ENCODE results near the gene E2F4. TPM values are rescaled to one million over a fixed set of nuclear protein-coding genes. Genes with fewer than 3 reads are reported as not detected.

The E2F4 gene, protein sequence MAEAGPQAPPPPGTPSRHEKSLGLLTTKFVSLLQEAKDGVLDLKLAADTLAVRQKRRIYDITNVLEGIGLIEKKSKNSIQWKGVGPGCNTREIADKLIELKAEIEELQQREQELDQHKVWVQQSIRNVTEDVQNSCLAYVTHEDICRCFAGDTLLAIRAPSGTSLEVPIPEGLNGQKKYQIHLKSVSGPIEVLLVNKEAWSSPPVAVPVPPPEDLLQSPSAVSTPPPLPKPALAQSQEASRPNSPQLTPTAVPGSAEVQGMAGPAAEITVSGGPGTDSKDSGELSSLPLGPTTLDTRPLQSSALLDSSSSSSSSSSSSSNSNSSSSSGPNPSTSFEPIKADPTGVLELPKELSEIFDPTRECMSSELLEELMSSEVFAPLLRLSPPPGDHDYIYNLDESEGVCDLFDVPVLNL
- total RNA-seq, result 100 to 1,000 TPM; 105 to 114 TPM

DNA sequence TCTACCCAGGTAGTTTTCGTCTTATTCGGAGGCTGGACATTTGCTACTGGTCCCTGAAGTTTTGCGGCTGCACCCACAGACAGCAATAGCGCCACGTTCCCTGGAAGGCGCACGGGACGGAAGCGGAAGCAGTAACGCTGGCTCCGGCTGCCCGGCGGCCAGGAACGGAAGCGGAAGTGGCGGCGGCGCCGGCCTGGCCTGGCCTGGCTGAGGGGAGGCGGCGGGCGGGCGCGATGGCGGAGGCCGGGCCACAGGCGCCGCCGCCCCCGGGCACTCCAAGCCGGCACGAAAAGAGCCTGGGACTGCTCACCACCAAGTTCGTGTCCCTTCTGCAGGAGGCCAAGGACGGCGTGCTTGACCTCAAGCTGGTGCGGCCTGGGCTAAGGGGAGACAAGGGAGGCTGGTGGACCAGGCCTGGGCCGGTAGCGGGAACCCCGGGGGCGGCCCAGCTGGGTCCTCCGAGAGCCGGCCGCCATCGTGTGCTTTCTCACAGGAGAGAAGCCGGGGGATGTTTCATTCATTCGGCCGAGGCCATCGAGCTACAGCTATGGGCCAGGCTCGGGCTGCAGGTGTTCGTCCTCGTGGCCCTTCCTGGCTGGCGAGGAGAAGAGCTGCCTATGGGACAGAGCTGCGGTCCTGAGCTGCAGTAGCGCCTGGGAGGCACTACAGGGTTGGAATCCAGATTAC lies at the start of gene E2F4:
TSS of gene E2F4 (plus strand) at position 161 of the 687 bp plus-strand sequence. CDS start at position 234, 73 bp downstream.
- ATAC-seq (ENCODE audit: low read depth), result peak; percentile 91
- Mint-ChIP-seq H3K4me3 (peak within 1 kb of the TSS; percentile 95), H3K36me3 (peaks cover 17% of the 10 kb centered on the region), H3K27me3 (no peaks in the 10 kb centered on the region), H3K9me3 (no peaks in the 10 kb centered on the region), H3K4me1 (peaks cover 27% of the 10 kb centered on the region), H3K27ac (peak within 1 kb of the TSS; percentile 86)
- POLR2A ChIA-PET, result interaction anchor here (0.7 to 1.4 kb wide), 9 partner anchors 9 to 209 kb away, joined by 3 to 11 read pairs (median 3); partner anchors contain the start of genes HSF4, MATCAP1, SLC9A5 and TMEM208
- DNase-seq, result peak; percentile 90

DNA sequence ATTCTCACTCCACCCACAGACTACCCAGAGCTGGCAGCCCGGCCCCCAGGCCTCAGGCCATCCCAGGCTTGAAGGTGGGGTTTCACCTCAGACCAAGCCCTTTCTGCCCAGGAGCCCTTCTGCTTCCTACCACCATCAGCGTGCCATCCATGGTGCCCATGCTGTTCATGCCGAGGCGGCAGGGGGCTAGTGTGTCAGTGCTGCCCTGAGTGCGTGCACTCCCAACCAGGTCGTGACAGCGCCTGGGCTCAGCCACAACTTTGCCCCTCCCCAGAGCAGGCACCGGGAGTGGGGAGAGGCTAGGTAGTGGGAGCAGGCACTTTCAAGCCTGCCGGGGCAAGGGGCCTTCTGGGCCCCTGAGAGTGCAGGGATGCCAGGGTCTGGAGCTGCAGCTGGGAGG lies 49.6 kb upstream of the E2F4 start:
- H3K36me3 Mint-ChIP-seq, result peaks cover 16% of the 10 kb centered on the region
- POLR2A ChIA-PET, result interaction anchor here (1.3 kb wide), 1 partner anchor 9 kb away, joined by 3 read pairs; the partner anchor contains the start of gene B3GNT9

DNA sequence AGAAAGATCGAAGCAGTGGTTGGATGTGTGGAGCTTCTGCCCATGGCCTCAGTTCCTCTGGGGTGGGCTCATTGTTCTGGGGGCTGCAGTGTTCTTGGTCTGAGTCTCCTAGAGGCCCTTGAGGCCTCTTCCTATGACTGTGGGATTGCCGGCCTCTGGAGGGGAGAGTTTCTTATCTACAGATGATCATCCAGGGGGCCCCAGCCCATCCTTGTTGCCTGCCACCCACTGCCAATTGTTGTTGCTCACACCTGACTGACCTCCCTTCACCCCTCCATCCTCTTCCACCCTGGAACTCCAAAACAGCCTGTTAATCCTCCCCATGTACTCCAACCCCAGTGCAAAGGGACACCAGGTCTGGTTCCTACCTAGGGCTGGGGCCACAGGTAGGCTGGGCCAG lies 47.0 kb upstream of the E2F4 start:
- Mint-ChIP-seq H3K27ac (no peak overlapping the region), H3K36me3 (peaks cover 27% of the 10 kb centered on the region), H3K9me3 (no peaks in the 10 kb centered on the region), H3K27me3 (peaks cover 2% of the 10 kb centered on the region), H3K4me3 (no peak overlapping the region), H3K4me1 (peaks cover 3% of the 10 kb centered on the region)
- DNase-seq (no peak), ATAC-seq (ENCODE audit: low read depth) (no peak)
- POLR2A ChIA-PET, result no interaction called here

More for the DNA sequence above, 49.6 kb upstream of the E2F4 start:
- H3K27ac Mint-ChIP-seq, result no peak overlapping the region
- H3K4me3 Mint-ChIP-seq, result no peak overlapping the region
- no peaks in the 10 kb centered on the region for H3K27me3 Mint-ChIP-seq
- no peaks in the 10 kb centered on the region for H3K4me1 Mint-ChIP-seq
- no peaks in the 10 kb centered on the region for H3K9me3 Mint-ChIP-seq
- DNase-seq (no peak), ATAC-seq (ENCODE audit: low read depth) (no peak)

DNA sequence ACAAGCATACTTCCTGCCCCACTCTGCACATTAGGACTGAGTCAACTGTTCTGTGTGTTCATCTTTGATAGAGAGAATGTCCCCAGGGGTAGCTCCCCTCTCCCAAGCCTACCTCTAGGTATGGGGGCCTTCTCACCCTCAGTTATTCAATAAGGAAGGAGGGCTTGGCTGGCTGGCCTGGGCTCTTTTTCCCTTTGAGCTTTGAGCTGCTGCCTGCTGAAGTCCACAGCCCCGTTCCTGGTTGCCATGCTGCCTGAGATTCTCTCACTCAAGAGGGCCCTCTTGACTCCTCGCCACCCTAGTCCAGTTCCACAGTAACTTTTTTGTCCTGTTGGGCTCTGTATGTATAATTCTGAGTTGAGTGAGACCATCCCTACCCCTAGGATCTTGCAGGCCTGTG lies 46.2 kb upstream of the E2F4 start:
- Mint-ChIP-seq H3K27ac (no peak overlapping the region), H3K4me3 (no peak overlapping the region), H3K4me1 (peaks cover 3% of the 10 kb centered on the region), H3K36me3 (peaks cover 24% of the 10 kb centered on the region), H3K27me3 (peaks cover 2% of the 10 kb centered on the region), H3K9me3 (no peaks in the 10 kb centered on the region)
- DNase-seq (no peak), ATAC-seq (ENCODE audit: low read depth) (no peak)
- POLR2A ChIA-PET, result no interaction called here

DNA sequence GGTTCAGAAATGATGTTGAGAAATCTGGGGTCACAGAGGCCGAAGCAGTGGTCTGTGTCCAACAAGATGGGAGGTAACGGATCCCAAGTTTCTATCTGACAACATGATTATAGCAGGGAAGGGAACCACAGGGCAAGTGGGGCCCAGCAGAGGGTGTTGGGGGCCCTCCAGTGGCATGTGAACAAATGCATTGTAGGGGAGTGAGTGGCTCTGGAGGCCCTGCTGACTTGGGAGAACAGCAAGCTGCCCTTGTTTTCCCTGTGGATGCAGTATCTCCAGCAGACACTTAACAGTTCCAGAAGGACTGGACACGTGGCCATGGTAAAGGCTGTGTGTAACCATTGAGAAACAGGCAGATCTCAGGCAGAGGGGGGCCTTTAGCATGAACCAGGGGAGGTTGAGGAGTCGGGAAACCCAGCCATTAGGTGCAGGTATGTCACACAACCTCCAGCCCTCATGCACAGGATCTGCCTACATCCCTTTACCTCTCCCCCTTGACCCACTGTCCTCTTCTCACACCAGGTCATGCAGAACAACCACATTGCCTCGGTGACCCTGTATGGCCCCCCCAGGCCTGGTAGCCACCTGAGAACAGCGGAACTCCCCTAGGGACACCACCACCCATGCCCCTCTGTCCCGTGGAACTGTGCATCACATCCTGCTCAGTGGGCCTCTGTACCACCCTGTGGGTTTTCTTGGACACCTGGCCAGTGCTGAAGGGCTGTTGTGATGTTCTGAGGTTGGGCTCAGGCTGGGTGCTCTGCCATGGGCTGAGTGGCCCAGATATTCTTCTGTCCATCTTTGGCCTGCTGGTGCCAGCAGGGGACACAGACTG lies 45.2 kb upstream of the E2F4 start:
- ATAC-seq (ENCODE audit: low read depth) (no peak), DNase-seq (no peak)
- no peaks in the 10 kb centered on the region for H3K9me3 Mint-ChIP-seq
- peaks cover 21% of the 10 kb centered on the region for H3K36me3 Mint-ChIP-seq
- no peak overlapping the region for H3K27ac Mint-ChIP-seq
- peaks cover 2% of the 10 kb centered on the region for H3K27me3 Mint-ChIP-seq
- POLR2A ChIA-PET, result interaction anchor here (0.6 kb wide), 1 partner anchor 8 kb away, joined by 3 read pairs; no protein-coding TSS in a partner anchor
- H3K4me3 Mint-ChIP-seq, result no peak overlapping the region
- H3K4me1 Mint-ChIP-seq, result peaks cover 10% of the 10 kb centered on the region

DNA sequence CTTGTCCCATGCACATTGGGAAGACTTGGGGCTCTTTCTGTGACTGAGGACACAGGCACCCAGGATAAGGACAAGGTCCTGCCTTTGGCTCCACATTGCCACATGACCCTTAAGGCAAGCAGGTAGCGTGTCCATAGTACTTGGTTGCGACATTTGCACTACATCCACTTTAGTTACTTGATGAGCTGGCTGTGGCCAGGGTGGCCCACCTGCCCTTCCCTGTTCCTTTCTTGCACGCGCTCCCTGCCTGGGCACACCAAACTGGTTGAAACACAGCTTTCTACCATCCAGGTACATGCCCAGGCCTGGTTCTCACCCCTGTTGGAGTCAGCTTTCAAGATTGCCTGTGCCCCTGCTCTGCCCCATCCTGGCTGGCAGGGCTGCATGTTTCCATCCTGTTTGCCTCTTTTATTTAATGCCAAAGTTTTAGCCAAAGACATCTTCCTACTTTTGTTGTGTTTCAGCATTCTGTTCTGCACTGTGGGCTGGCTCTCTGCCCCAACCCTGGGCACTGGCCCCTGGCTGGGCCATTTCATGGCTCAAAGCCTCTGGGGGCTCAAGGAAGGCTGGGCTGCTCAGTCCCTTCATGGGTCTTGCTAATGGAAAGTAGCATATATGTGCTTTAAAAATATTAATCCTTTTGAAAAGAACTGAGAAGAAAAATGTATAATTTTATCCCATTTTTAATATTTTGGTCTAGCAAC lies 44.4 kb upstream of the E2F4 start:
- Mint-ChIP-seq H3K4me1 (peaks cover 13% of the 10 kb centered on the region), H3K9me3 (no peaks in the 10 kb centered on the region), H3K4me3 (no peak overlapping the region), H3K27me3 (peaks cover 2% of the 10 kb centered on the region), H3K36me3 (peaks cover 21% of the 10 kb centered on the region), H3K27ac (no peak overlapping the region)
- DNase-seq, result no peak
- ATAC-seq (ENCODE audit: low read depth), result no peak
- POLR2A ChIA-PET, result interaction anchor here (0.6 kb wide), 1 partner anchor 9 kb away, joined by 3 read pairs; no protein-coding TSS in a partner anchor

DNA sequence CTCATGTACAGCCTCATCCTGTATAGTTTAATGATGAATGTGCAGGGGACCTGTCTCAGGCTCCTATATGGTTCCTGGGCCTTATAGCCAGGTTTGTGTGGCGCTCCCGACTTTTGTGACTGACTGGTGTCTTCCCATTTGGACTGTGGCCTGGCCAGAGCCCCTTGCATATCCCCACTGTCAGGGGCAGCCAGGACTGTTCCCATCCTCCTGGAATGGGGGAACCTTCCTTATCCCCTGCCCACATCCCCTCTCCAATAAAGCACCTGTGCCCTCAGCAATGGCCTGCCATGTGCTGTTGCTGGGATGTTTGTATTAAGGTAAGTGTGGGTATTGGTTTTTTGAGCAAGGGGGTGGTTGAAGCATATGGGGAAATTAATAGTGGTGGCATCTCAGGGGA lies 43.7 kb upstream of the E2F4 start:
- no peak overlapping the region for H3K4me3 Mint-ChIP-seq
- peak overlapping the region; percentile 10 for H3K27ac Mint-ChIP-seq

DNA sequence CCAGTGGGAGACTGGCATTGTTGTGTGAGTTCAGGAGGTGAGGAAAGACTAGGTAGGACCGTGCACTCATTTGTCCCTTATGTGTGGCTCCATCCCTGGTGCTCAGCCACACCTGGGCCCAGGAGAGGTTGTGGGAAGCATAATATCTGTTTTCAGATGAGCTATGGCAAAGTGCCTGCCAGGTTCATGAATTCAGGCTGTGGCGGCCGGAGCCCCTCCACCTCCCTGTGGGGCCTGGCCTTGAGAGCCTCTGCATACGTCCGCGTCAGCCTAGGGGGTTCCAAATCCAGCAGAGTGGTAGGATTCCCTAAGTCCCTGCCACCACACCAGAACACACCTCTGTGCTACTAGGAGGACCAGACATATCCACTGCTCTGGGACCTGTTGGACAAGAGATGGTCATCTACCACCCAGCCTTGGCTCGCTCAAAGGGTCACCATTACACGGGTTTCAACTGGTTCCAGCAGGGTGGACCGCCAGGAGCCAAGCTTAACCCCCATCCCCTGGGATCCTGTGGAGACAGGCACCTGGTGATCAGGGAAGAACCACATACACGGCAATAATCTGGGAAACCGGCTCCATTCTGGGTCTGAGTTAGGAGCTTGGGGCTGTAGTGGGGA lies 43.2 kb upstream of the E2F4 start:
- H3K4me3 Mint-ChIP-seq, result no peak overlapping the region
- H3K4me1 Mint-ChIP-seq, result peaks cover 22% of the 10 kb centered on the region
- ATAC-seq (ENCODE audit: low read depth), result no peak
- no peak for DNase-seq
- no peaks in the 10 kb centered on the region for H3K9me3 Mint-ChIP-seq
- POLR2A ChIA-PET, result interaction anchor here (1.0 kb wide), 1 partner anchor 33 kb away, joined by 5 read pairs; no protein-coding TSS in a partner anchor
- H3K36me3 Mint-ChIP-seq, result peaks cover 21% of the 10 kb centered on the region
- H3K27ac Mint-ChIP-seq, result peak overlapping the region; percentile 10
- peaks cover 5% of the 10 kb centered on the region for H3K27me3 Mint-ChIP-seq

More for the DNA sequence above, 43.7 kb upstream of the E2F4 start:
- Mint-ChIP-seq H3K4me1 (peaks cover 19% of the 10 kb centered on the region), H3K9me3 (no peaks in the 10 kb centered on the region), H3K27me3 (peaks cover 5% of the 10 kb centered on the region), H3K36me3 (peaks cover 22% of the 10 kb centered on the region)
- POLR2A ChIA-PET, result interaction anchor here (1.0 kb wide), 1 partner anchor 34 kb away, joined by 5 read pairs; no protein-coding TSS in a partner anchor
- ATAC-seq (ENCODE audit: low read depth) (no peak), DNase-seq (no peak)

DNA sequence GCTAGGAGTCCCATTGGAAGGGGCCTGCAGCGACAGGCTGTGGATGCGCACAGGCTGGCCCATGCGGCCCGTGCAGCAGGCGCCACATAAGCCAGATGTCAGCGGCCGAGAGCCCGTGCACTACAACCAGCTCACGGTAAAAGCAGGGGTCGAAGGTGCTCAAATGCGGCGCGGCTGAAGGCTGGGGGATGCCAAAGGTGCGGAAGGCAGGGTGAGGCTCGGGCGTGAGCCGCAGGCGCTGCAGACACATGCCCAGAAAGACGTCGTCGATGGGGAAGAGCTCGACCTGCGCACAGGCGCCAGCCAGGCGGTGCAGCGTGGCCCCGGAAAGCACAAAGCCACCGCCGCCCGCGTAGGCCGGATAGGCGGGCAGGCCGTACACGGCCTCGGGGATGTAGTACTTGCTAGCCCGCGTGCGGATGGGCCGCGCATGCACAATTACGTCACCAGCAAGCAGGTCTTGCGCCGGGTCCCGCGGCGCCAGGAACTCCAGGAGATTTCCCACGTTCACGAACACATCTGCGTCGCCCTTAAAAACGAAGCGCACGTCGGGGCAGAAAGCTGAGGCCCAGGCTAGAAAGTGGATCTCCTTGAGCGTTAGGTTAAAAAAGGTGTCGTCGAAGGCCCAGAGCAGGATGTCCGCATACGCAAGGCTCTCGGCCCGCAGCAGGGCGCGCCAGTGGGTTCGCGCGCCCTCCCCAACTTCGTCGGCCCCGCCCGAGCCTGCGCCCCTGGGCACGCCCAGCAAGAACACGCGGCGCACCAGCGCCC lies 42.5 kb upstream of the E2F4 start:
- Mint-ChIP-seq H3K36me3 (peaks cover 21% of the 10 kb centered on the region), H3K9me3 (no peaks in the 10 kb centered on the region), H3K27ac (peak overlapping the region; percentile 51), H3K4me3 (peak overlapping the region; percentile 35), H3K27me3 (peaks cover 5% of the 10 kb centered on the region), H3K4me1 (peaks cover 27% of the 10 kb centered on the region)
- no peak for DNase-seq
- no peak for ATAC-seq (ENCODE audit: low read depth)
- POLR2A ChIA-PET, result interaction anchor here (1.0 to 2.3 kb wide), 2 partner anchors 33 to 135 kb away, joined by 5 to 13 read pairs; no protein-coding TSS in a partner anchor

DNA sequence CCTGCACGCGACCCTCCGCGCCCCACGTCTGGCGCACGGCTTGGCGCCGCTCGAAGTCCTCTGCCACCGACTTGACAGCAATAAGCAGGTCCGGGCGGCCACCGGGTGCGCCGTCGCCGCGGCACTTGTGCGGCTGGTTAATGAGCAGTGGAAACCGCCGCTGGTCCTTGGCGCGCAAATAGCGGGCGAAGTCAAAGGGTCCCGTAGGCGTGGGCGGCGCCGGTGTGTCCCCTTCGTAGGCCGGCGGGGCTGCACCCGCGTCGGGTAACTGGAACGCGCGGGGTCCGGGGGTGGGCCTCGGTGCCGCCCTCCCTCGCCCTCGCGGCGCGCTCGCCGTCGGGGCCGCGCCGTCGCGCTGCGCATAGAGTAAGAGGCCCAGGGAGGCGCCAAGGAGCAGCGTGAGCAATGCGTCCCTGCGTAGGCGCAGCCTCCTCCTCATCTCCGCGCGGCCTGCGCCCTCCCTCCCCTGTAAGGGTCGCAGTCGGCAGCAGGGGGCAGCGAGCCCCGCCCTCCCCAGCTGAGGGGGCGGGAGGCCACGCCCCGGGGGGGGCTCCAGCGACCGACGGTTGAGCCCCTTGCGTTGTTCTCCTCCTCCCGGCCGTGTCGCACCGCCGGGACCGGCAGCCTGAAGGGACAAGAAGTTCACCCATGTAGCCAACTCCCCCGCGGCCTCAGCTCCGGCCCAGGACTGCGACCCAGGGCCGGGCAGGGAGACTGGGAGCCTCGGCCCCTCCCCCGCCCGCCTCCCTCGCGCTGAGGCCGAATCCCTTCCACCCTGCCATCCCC lies 41.7 kb upstream of the E2F4 start:
- ATAC-seq (ENCODE audit: low read depth) (peak; percentile 70), DNase-seq (peak; percentile 74)
- no peak overlapping the region for H3K27ac Mint-ChIP-seq
- H3K9me3 Mint-ChIP-seq, result no peaks in the 10 kb centered on the region
- peak overlapping the region; percentile 74 for H3K4me3 Mint-ChIP-seq
- H3K36me3 Mint-ChIP-seq, result peaks cover 20% of the 10 kb centered on the region
- peaks cover 5% of the 10 kb centered on the region for H3K27me3 Mint-ChIP-seq
- H3K4me1 Mint-ChIP-seq, result peaks cover 29% of the 10 kb centered on the region
- POLR2A ChIA-PET, result interaction anchor here (0.6 to 2.8 kb wide), 10 partner anchors 10 to 298 kb away, joined by 3 to 16 read pairs (median 4); partner anchors contain the start of genes CBFB, FBXL8 and TRADD
